Glutamatergic neuron (in vitro differentiated cells): Measurements from ENCODE around the gene DPH1. TPM values are rescaled to one million over a fixed set of nuclear protein-coding genes. Genes with fewer than 3 reads are reported as not detected.

ENCODE experiments used
- DNase-seq: peaks from one replicate; pipeline ENCODE4 v3.0.0; 2022
- H3K27ac Mint-ChIP-seq: one replicate; pipeline ENCODE4 v1.8.0; 2020; ENCODE audit warnings: mild to moderate bottlenecking, mixed read lengths, inconsistent platforms; ENCODE audit not compliant: unreplicated experiment
- H3K27me3 Mint-ChIP-seq: one replicate; pipeline ENCODE4 v1.8.0; 2020; ENCODE audit warnings: mild to moderate bottlenecking, moderate library complexity, mixed read lengths, inconsistent platforms; ENCODE audit not compliant: unreplicated experiment
- H3K36me3 Mint-ChIP-seq: one replicate; pipeline ENCODE4 v1.8.0; 2020; ENCODE audit warnings: mild to moderate bottlenecking, mixed read lengths, inconsistent platforms; ENCODE audit not compliant: unreplicated experiment
- H3K4me1 Mint-ChIP-seq: one replicate; pipeline ENCODE4 v1.8.0; 2020; ENCODE audit warnings: mild to moderate bottlenecking, low read depth, mixed read lengths, inconsistent platforms; ENCODE audit not compliant: unreplicated experiment
- H3K4me3 Mint-ChIP-seq: one replicate; pipeline ENCODE4 v1.8.0; 2020; ENCODE audit warnings: mild to moderate bottlenecking, mixed read lengths, inconsistent platforms; ENCODE audit not compliant: unreplicated experiment
- H3K9me3 Mint-ChIP-seq: one replicate; pipeline ENCODE4 v1.8.0; 2020; ENCODE audit warnings: mild to moderate bottlenecking, moderate library complexity, mixed read lengths, inconsistent platforms; ENCODE audit not compliant: unreplicated experiment
- total RNA-seq: library from RNA; stranded (reverse); fragmentation: NEBNext Ultra II Directional; extraction: Animal tissue kit (Norgen Biotek cat#: 25700); gene quantifications from one replicate; pipeline ENCODE4 v1.2.1, GENCODE V29; 2021; ENCODE audit not compliant: unreplicated experiment
- TF ChIP-seq, protein P1 (sequence below): fragments of 200-600 bp; sonication (generic); IDR thresholded peaks from one replicate; pipeline ENCODE4 v1.5.0; 2021; ENCODE audit not compliant: partially characterized antibody, unreplicated experiment

Gene DPH1
- total RNA-seq, 1 donor from 2014 or later = 36.4 TPM

- H3K9me3 Mint-ChIP-seq = peaks cover 9% of the 10 kb centered on the region
- H3K27ac Mint-ChIP-seq = no peak overlapping the region
- TF ChIP-seq, protein P1, sequence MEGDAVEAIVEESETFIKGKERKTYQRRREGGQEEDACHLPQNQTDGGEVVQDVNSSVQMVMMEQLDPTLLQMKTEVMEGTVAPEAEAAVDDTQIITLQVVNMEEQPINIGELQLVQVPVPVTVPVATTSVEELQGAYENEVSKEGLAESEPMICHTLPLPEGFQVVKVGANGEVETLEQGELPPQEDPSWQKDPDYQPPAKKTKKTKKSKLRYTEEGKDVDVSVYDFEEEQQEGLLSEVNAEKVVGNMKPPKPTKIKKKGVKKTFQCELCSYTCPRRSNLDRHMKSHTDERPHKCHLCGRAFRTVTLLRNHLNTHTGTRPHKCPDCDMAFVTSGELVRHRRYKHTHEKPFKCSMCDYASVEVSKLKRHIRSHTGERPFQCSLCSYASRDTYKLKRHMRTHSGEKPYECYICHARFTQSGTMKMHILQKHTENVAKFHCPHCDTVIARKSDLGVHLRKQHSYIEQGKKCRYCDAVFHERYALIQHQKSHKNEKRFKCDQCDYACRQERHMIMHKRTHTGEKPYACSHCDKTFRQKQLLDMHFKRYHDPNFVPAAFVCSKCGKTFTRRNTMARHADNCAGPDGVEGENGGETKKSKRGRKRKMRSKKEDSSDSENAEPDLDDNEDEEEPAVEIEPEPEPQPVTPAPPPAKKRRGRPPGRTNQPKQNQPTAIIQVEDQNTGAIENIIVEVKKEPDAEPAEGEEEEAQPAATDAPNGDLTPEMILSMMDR = peak; percentile 64
- no peaks in the 10 kb centered on the region for H3K36me3 Mint-ChIP-seq
- peaks cover 3% of the 10 kb centered on the region for H3K4me1 Mint-ChIP-seq
- DNase-seq = peak; percentile 82
- H3K27me3 Mint-ChIP-seq = peaks cover 12% of the 10 kb centered on the region
- peak overlapping the region; percentile 75 for H3K4me3 Mint-ChIP-seq
These were observed 23.7 kb downstream of the DPH1 start for GRCh38 chr17:2053380-2054261.

GRCh38 chr17:2054262-2054511 lies 24.2 kb downstream of the DPH1 start:
- H3K36me3 Mint-ChIP-seq = no peaks in the 10 kb centered on the region
- no peak overlapping the region for H3K27ac Mint-ChIP-seq
- DNase-seq = no peak
- peak overlapping the region; percentile 74 for H3K4me3 Mint-ChIP-seq
- H3K27me3 Mint-ChIP-seq = peaks cover 9% of the 10 kb centered on the region
- TF ChIP-seq, protein P1 = no peak
- H3K4me1 Mint-ChIP-seq = peaks cover under 1% of the 10 kb centered on the region
- peaks cover 6% of the 10 kb centered on the region for H3K9me3 Mint-ChIP-seq

- H3K27me3 Mint-ChIP-seq = peaks cover 6% of the 10 kb centered on the region
- no peaks in the 10 kb centered on the region for H3K36me3 Mint-ChIP-seq
- peaks cover 3% of the 10 kb centered on the region for H3K4me1 Mint-ChIP-seq
- peak within 1 kb of the TSS; percentile 74 for H3K4me3 Mint-ChIP-seq
- H3K9me3 Mint-ChIP-seq = peaks cover 4% of the 10 kb centered on the region
- no peak within 1 kb of the TSS for H3K27ac Mint-ChIP-seq
- TF ChIP-seq, protein P1 = peak; percentile 97
- DNase-seq = peak; percentile 84
These were observed 24.7 kb downstream of the DPH1 start, which contains the start of gene HIC1 for GRCh38 chr17:2054512-2055291. TSS of gene HIC1 (plus strand) at chr17:2055103. CDS start at chr17:2056691, 1,588 bp downstream.

DNA sequence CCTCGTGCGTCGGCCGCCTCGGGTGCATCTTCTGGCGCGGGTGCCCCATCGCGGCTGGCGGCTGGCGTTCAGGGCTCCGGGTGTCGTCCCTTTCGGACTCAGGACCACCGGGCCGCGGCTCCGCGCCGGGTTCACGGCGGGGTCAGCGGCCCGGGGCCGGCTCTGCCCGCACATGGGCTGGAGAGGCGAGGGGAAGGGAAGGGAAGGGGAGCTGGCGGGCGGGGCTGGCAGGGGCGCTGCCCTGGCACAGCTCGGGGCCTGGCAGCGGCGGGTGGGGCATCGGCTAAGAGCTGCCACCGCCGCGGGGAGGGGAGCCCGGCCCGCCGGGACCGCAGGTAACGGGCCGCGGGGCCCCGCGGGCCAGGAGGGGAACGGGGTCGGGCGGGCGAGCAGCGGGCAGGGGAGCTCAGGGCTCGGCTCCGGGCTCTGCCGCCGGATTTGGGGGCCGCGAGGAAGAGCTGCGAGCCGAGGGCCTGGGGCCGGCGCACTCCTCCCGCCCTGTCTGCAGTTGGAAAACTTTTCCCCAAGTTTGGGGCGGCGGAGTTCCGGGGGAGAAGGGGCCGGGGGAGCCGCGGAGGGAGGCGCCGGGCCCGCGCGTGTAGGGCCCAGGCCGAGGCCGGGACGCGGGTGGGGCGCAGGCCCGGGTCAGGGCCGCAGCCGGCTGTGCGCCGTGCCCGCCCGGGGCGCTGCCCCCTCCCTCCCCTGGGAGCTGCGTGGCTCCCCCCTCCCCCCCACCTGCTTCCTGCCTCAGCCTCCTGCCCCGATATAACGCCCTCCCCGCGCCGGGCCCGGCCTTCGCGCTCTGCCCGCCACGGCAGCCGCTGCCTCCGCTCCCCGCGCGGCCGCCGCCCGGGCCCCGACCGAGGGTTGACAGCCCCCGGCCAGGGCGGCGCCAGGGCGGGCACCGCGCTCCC lies 25.6 kb downstream of the DPH1 start:
- H3K9me3 Mint-ChIP-seq = peaks cover 4% of the 10 kb centered on the region
- TF ChIP-seq, protein P1 = no peak
- peaks cover 3% of the 10 kb centered on the region for H3K4me1 Mint-ChIP-seq
- no peak overlapping the region for H3K4me3 Mint-ChIP-seq
- no peak for DNase-seq
- H3K27me3 Mint-ChIP-seq = peaks cover 11% of the 10 kb centered on the region
- H3K36me3 Mint-ChIP-seq = no peaks in the 10 kb centered on the region
- no peak overlapping the region for H3K27ac Mint-ChIP-seq
